Prostate gland (tissue), 2 donors: Measurements from ENCODE around the gene GMDS.

Source experiments
- CTCF ChIP-seq, 4 experiments: fragments of 200-600 bp in 2 of 4; fragments of 450-650 bp in 2 of 4; sonication (generic) in 2 of 4; IDR thresholded peaks; 1 replicate in 3 of 4; 2 replicates in 1 of 4; pipeline ENCODE4 v1.5.1; 2016 to 2019; ENCODE audit warnings: antibody characterized with exemption in 4 of 4, mild to moderate bottlenecking in 2 of 4, moderate library complexity in 2 of 4
- POLR2A ChIP-seq: fragments of 450-650 bp; IDR thresholded peaks from one replicate; pipeline ENCODE4 v1.6.1; 2016; ENCODE audit warnings: antibody characterized with exemption, mild to moderate bottlenecking
- POLR2AphosphoS5 ChIP-seq: sonication (generic); formaldehyde crosslinking; IDR thresholded peaks from one replicate; pipeline ENCODE4 v1.6.1; 2017; ENCODE audit warnings: antibody characterized with exemption

GRCh38 chr6:2263896-2264295, 18.5 kb upstream of the GMDS start:
- TF ChIP-seq POLR2AphosphoS5 (no peak), POLR2A (no peak), CTCF (IDR thresholded peaks at IDR 0.05) (no peak)
